ENCODE measurements around the gene GSN. TPM values are rescaled to one million over a fixed set of nuclear protein-coding genes. Genes with fewer than 3 reads are reported as not detected.

Gene GSN
- total RNA-seq, 2 donors from 2014 or later: 57.0 to 77.2 TPM

DNA sequence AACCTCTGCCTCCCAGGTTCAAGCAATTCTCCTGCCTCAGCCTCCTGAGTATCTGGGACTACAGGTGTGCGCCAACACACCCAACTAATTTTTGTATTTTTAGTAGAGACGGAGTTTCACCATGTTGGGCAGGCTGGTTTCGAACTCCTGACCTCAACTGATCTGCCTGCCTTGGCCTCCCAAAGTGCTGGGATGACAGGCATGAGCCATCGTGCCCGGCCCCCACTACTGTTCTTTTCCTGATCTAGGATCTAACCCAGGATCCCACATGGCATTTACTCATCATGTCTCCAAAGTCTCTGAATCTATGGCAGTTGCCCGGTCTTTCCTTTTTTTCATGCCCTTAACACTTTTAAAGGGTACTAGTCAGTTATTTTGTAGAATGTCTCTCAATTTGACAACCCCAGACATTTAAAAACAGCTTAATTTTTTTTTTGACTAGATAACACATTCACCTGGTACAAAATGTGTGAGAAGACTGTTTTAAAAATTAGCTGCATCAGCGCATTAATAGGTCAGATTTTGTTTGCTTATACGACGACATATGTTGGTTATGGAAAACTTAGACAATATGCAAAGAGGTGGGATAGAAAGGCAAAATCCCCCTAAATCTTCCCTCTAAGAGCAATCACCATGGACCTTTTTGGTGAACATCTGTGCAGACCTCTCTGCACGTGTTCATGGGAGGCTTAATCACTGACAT, 55.6 kb downstream of the GSN start:
- Mint-ChIP-seq H3K27ac (no peak overlapping the region), H3K27me3 (ENCODE audit: insufficient read depth) (no peaks in the 10 kb centered on the region), H3K9me3 (peaks cover 1% of the 10 kb centered on the region), H3K4me3 (no peak overlapping the region), H3K36me3 (ENCODE audit: low read depth) (peaks cover 27% of the 10 kb centered on the region), H3K4me1 (no peaks in the 10 kb centered on the region)
- DNase-seq: no peak
- Histone ChIP-seq H3K9me3 (ENCODE audit: control insufficient read depth, low read length) (no peaks in the 10 kb centered on the region), H3K27me3 (ENCODE audit: control insufficient read depth, insufficient read depth, low read length, poor library complexity, severe bottlenecking) (no peaks in the 10 kb centered on the region), H3K4me1 (ENCODE audit: control insufficient read depth, insufficient read depth, low read length) (no peaks in the 10 kb centered on the region), H3K9ac (ENCODE audit: extremely low read depth, low read length, poor library complexity, severe bottlenecking) (no peak overlapping the region), H3K36me3 (ENCODE audit: control insufficient read depth, insufficient read depth, low read length) (peaks cover 9% of the 10 kb centered on the region), H3K27ac (ENCODE audit: low read depth, low read length) (no peak overlapping the region), H3K4me3 (ENCODE audit: low read length) (no peak overlapping the region)
- TF ChIP-seq CTCF (conservative IDR thresholded peaks at IDR 0.05): no peak
- 94 to 95% methylated on average over 6 to 10 of the region's 10 CpGs for WGBS, 2 experiments (ENCODE audit: insufficient coverage in 1 of 2, insufficient read length in 1 of 2)

DNA sequence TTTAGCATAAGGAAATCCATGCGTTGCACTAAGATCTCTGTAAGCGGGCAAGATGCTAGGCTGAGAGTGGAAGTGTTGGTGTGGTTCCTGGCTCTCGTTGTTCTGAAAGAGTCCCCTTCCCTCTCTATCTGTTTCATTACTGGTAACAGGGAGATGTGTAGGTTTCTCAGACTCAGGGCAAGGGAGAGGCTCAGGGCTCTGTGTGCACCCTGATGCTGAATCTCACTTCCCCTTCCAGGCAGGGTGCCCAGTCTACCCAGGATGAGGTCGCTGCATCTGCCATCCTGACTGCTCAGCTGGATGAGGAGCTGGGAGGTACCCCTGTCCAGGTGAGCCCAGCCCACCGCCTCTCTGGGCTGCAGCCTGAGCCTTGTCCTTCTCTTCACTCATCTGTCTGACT, 56.4 kb downstream of the GSN start:
- no peak overlapping the region for H3K4me3 Mint-ChIP-seq
- H3K27me3 Mint-ChIP-seq (ENCODE audit: insufficient read depth): no peaks in the 10 kb centered on the region
- no peaks in the 10 kb centered on the region for H3K4me1 Mint-ChIP-seq
- TF ChIP-seq CTCF (conservative IDR thresholded peaks at IDR 0.05): no peak
- H3K9me3 Mint-ChIP-seq: peaks cover 1% of the 10 kb centered on the region
- no peak overlapping the region for H3K27ac Mint-ChIP-seq
- Histone ChIP-seq H3K4me3 (ENCODE audit: low read length) (no peak overlapping the region), H3K27ac (ENCODE audit: low read depth, low read length) (no peak overlapping the region), H3K9me3 (ENCODE audit: control insufficient read depth, low read length) (no peaks in the 10 kb centered on the region), H3K36me3 (ENCODE audit: control insufficient read depth, insufficient read depth, low read length) (peaks cover 13% of the 10 kb centered on the region), H3K27me3 (ENCODE audit: control insufficient read depth, insufficient read depth, low read length, poor library complexity, severe bottlenecking) (no peaks in the 10 kb centered on the region), H3K9ac (ENCODE audit: extremely low read depth, low read length, poor library complexity, severe bottlenecking) (no peak overlapping the region), H3K4me1 (ENCODE audit: control insufficient read depth, insufficient read depth, low read length) (no peaks in the 10 kb centered on the region)
- 93 to 96% methylated on average over 4 to 5 of the region's 5 CpGs for WGBS, 2 experiments (ENCODE audit: insufficient coverage in 1 of 2, insufficient read length in 1 of 2)
- no peak for DNase-seq
- peaks cover 35% of the 10 kb centered on the region for H3K36me3 Mint-ChIP-seq (ENCODE audit: low read depth)

DNA sequence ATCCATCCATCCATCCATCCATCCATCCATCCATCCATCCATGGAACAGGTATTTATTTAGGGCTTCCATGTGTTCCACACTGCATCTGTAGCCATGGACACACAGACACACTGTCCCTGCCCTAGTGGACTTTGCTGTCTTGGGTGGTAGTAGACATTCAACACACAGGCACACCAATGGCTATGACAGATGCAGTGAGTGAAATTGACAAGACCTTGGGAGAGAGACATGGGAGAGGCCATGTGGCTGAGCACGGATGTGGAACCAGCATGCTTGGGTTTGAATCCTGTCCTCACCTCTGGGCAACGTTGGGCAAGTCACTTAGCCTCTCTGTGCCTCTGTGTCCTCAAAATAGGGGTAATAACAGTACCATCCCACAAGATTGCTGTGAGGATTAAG, 56.8 kb downstream of the GSN start:
- peaks cover 39% of the 10 kb centered on the region for H3K36me3 Mint-ChIP-seq (ENCODE audit: low read depth)
- Histone ChIP-seq H3K9ac (ENCODE audit: extremely low read depth, low read length, poor library complexity, severe bottlenecking) (no peak overlapping the region), H3K4me1 (ENCODE audit: control insufficient read depth, insufficient read depth, low read length) (no peaks in the 10 kb centered on the region), H3K9me3 (ENCODE audit: control insufficient read depth, low read length) (no peaks in the 10 kb centered on the region), H3K4me3 (ENCODE audit: low read length) (no peak overlapping the region), H3K36me3 (ENCODE audit: control insufficient read depth, insufficient read depth, low read length) (peaks cover 18% of the 10 kb centered on the region), H3K27me3 (ENCODE audit: control insufficient read depth, insufficient read depth, low read length, poor library complexity, severe bottlenecking) (no peaks in the 10 kb centered on the region), H3K27ac (ENCODE audit: low read depth, low read length) (no peak overlapping the region)
- peaks cover 1% of the 10 kb centered on the region for H3K9me3 Mint-ChIP-seq
- H3K27ac Mint-ChIP-seq: no peak overlapping the region
- no peaks in the 10 kb centered on the region for H3K27me3 Mint-ChIP-seq (ENCODE audit: insufficient read depth)
- TF ChIP-seq CTCF (conservative IDR thresholded peaks at IDR 0.05): no peak
- H3K4me1 Mint-ChIP-seq: no peaks in the 10 kb centered on the region
- no peak overlapping the region for H3K4me3 Mint-ChIP-seq
- 90 to 95% methylated on average over 2 of the region's 2 CpGs for WGBS, 2 experiments (ENCODE audit: insufficient coverage in 1 of 2, insufficient read length in 1 of 2)
- no peak for DNase-seq

All from endodermal cell (in vitro differentiated cells).